Fibroblast of skin of back (primary cell): Measurements from ENCODE around the gene SLC9A9.
A peak's percentile ranks its signal among the peaks of the same experiment; 100 is the strongest.

Experiments used
- DNase-seq: peaks from one replicate; pipeline ENCODE4 v3.0.0-alpha.2; 2013

SLC9A9 gene

GRCh38 chr3:143538061-143538460, 310.2 kb downstream of the SLC9A9 start:
- DNase-seq = no peak

- peak; percentile 48 for DNase-seq
These were observed 311.3 kb downstream of the SLC9A9 start for GRCh38 chr3:143536817-143537535.

- no peak for DNase-seq
These were observed 312.1 kb downstream of the SLC9A9 start for GRCh38 chr3:143535994-143536784.

DNA sequence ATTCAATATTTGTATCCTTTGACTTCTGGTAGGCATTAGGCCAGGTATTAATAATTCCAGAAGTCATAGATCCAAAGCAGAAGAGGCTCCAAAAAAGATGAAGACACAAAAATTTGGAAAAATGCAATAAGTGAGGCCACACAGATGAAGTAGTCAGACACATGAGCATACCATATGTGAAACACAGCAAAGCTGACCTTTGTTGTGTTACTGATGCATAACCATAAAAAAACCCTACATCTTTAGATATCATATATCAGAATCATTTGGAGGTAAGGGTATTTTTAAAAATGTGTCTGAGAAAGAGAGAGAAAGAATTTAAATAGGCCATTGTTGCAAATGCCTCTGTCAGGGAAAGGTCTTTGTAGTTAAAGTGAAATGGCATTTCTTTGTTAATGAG, 314.9 kb downstream of the SLC9A9 start:
- no peak for DNase-seq

GRCh38 chr3:143532091-143532490, 316.2 kb downstream of the SLC9A9 start:
- no peak for DNase-seq

DNA sequence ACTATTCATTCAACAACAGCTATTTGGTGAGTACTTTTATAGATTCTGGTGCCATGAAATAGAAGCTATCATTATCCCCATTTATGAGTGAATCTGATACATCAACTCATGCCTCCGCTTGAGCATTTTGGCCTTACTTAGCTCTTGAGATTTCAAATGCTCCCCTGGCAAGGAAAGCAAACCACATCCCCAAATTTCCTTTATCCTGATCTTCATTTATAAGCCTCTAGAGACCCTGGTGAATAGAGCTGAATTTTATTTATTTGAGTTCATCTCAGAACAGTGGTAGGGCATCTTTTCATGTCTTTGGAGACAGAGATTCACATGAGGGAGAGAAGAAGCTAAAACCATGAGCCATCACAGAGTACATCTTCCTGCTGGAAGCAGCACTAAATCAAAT, 317.2 kb downstream of the SLC9A9 start:
- no peak for DNase-seq

- no peak for DNase-seq
These were observed 318.5 kb downstream of the SLC9A9 start for GRCh38 chr3:143529798-143530197.

- no peak for DNase-seq
These were observed 319.2 kb downstream of the SLC9A9 start for GRCh38 chr3:143529018-143529478.

- DNase-seq = peak; percentile 54
These were observed 322.2 kb downstream of the SLC9A9 start for GRCh38 chr3:143526011-143526545.

DNA sequence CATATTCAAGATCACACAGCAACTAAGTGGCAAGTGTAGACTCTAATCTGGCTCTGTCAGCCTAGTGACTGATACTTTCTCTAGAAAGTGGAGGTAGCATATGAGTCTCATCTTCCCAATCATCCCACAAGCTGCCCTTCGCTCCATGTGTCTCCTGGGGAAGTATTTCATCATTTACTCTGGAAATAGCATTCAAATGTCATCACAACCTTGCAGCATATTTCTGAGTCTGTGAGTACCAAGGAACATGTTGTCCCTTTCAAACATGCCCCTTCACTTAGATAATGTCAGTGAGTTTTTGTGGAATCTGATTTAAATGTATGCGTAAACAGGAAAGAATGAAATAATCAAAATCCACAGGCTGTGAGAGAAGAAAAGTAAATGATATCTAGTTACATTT, 322.9 kb downstream of the SLC9A9 start:
- DNase-seq = peak; percentile 68

- no peak for DNase-seq
These were observed 326.5 kb downstream of the SLC9A9 start for GRCh38 chr3:143521803-143522202.

DNA sequence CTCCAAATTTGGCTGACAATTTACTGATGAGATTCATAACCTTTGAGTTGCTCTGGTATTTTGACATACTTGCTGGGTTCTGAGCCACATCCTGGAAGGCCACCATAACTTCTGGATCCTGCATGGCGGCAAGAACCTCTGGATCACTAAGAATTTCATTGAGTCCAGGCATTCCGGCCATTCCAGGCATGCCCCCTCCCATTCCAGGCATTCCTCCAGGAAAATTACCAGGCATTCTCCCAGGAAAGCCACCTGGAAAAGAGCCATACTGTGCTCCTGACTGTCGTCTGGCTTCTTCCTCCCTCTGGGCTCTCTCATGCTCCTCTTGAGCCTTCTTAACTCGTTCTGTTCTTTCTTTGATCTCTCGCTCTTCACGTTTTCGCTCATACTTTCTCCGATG, 331.1 kb downstream of the SLC9A9 start:
- peak; percentile 43 for DNase-seq

GRCh38 chr3:143514874-143515273, 333.4 kb downstream of the SLC9A9 start:
- no peak for DNase-seq

- no peak for DNase-seq
These were observed 334.2 kb downstream of the SLC9A9 start for GRCh38 chr3:143514109-143514508.

DNA sequence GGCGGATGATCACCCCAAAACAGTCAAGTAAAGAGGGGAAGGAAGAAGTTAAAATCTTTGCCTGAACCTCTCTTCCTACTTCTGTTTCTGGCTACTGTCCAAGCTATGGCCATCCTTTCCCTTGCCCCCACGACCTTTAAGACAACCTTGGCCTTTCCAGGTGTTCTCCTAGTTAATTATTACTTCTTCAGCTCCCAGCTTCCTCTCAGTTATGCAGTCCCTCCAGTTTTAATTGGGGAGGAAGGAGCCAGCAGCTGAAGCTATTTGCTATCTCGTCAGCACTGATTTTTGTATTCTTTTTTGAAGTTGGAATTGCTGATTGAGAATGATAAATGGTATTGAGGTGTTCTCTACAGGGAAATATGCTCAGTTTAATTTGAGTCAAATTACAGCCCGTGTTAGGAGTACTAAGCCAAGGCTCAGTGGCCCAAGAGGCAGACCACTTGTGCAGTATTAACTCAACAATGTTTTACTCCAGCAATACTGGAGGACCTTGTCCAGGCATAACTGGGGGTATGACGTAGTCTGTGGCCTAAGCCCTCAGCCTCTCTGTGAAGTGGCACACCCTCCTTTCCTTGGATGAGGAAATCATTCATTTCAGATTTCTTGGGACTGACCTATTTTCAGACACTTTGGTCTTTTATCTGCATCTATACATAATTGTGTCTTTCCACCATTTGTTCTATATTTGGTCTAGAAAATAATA, 336.9 kb downstream of the SLC9A9 start:
- DNase-seq = no peak

DNA sequence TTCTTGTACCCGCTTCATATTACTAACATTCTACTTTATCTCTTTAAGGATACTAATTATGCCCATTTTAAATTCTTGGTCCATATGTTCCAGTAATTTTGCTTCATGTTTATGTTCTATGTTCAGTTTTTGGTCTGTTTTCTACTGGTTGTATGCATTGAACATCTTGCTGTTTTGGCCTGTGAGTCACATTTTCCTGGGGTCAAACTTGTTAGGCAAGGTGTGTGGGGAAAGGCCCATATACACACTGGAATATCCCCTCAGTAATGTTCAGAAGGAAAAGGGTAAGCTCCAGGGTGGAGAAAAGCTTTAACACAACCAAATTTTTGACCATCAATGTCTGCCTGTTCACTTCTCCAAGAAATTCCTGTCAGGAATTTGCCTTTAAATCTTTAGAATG, 337.7 kb downstream of the SLC9A9 start:
- DNase-seq = no peak

DNA sequence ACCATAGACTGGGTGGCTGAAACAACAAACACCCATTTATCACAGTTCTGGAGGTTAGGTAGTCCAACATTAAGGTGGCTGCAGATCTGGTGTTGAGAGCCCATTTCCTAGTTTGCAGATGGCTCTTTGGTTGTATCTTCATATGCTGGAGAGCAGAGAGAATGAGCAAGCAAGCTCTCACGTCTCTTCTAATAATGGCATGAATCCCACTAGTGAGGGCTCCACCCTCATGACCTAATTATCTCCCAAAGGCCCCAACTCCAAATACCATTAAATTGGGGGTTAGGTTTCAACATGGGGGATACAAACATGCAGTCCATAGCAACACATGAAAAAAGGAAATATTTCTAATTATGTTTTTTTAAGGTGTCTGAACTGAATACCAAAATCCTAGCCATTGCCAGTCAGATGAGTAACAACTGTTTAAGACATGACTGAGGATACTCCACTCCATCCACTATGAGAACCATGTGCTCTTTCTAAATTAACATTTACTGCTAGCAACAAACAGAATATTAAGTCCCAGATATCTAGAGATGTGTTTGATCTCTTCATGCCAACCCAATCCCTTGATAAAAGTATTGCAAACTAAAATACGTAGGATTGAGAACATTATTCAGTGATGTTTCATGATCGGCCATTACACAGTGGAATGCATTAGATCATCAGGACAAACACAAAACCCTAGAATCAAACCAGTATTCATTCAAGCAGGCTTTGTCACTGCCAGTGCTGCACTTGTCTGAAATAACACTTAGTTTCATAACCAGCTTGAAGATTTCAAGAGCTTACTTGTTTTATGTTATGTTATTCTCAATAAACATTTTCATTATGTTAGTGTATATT, 340.3 kb downstream of the SLC9A9 start:
- DNase-seq = peak; percentile 87

DNA sequence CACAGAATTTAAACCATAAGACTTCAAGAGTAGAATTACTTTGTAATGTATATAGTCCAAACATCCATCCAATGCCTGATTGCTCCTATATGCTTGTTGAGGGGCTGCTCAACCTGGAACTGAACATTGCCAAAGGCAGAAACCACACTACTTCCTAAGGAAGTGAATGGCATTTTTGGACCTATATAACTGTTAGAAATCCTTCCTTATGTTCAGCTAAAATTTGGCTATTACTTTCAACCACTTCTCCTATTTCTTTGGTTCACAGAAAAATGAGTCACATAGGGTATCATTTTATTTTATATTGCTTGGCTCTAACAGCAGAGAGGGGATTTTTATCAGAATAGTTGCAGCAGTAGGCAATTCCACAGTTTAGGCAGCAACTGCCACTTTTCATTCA, 342.1 kb downstream of the SLC9A9 start:
- DNase-seq = no peak

- no peak for DNase-seq
These were observed 344.9 kb downstream of the SLC9A9 start for GRCh38 chr3:143503325-143503885.

DNA sequence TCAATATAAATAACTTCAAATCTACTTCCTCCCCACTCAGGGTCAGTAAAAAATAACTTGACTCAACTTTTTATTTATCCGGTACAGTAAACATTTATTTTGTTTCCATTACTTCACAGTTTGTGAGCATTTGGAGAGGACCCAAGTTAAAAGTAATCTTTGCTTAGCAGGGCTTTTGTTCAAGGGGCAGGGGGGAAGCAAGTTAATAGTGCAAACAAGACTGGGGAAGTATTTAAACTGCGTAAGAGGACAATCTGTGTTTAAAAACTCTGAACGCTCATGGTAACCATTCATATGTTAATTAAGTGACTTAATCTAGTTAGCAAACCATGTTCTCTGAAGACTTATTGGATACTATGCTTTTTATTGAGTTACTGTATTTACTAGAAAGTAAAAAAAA, 346.2 kb downstream of the SLC9A9 start:
- DNase-seq = no peak

GRCh38 chr3:143497382-143497781, 350.9 kb downstream of the SLC9A9 start:
- DNase-seq = no peak

GRCh38 chr3:143496191-143496590, 352.1 kb downstream of the SLC9A9 start:
- no peak for DNase-seq
